Hepatocyte (in vitro differentiated cells): ENCODE measurements around the gene MFAP2. TPM values are rescaled to one million over a fixed set of nuclear protein-coding genes. Genes with fewer than 3 reads are reported as not detected.

Experiments used
- DNase-seq: peaks from one replicate; pipeline ENCODE4 v3.0.0-alpha.2; 2016; ENCODE audit warnings: low spot score
- H2AFZ ChIP-seq: fragments of 200-600 bp; sonication (generic); 2 replicates; pipeline ENCODE4 v1.6.0; 2016; ENCODE audit warnings: antibody characterized with exemption, mild to moderate bottlenecking
- H3K27ac ChIP-seq: fragments of 200-600 bp; sonication (generic); 2 replicates; pipeline ENCODE4 v1.5.1; 2016; ENCODE audit warnings: mild to moderate bottlenecking
- H3K27me3 ChIP-seq: fragments of 200-600 bp; sonication (generic); 2 replicates; pipeline ENCODE4 v1.6.1; 2016
- H3K36me3 ChIP-seq: fragments of 200-600 bp; sonication (generic); replicated peaks from 2 replicates; pipeline ENCODE4 v1.5.1; 2016; ENCODE audit warnings: low read depth; ENCODE audit not compliant: insufficient read depth
- H3K4me1 ChIP-seq: fragments of 200-600 bp; sonication (generic); 2 replicates; pipeline ENCODE4 v1.5.1; 2016; ENCODE audit warnings: mild to moderate bottlenecking, moderate library complexity; ENCODE audit not compliant: insufficient read depth
- H3K4me2 ChIP-seq: fragments of 200-600 bp; sonication (generic); 2 replicates; pipeline ENCODE4 v1.6.0; 2016
- H3K4me3 ChIP-seq: fragments of 200-600 bp; sonication (generic); 2 replicates; pipeline ENCODE4 v1.5.1; 2016; ENCODE audit warnings: mild to moderate bottlenecking
- H3K79me2 ChIP-seq: fragments of 200-600 bp; sonication (generic); 2 replicates; pipeline ENCODE4 v1.6.0; 2017; ENCODE audit warnings: mild to moderate bottlenecking
- H3K9me2 ChIP-seq: fragments of 200-600 bp; sonication (generic); replicated peaks from 2 replicates; pipeline ENCODE4 v1.6.0; 2017; ENCODE audit warnings: mild to moderate bottlenecking; ENCODE audit not compliant: insufficient read depth
- H3K9me3 ChIP-seq: fragments of 200-600 bp; sonication (generic); 2 replicates; pipeline ENCODE4 v1.5.1; 2016; ENCODE audit warnings: low read depth, mild to moderate bottlenecking
- H4K20me1 ChIP-seq: fragments of 200-600 bp; sonication (generic); 2 replicates; pipeline ENCODE4 v1.6.0; 2016; ENCODE audit warnings: mild to moderate bottlenecking; ENCODE audit not compliant: insufficient read depth, poor library complexity, severe bottlenecking
- CTCF ChIP-seq: fragments of 200-600 bp; sonication (generic); IDR thresholded peaks from 2 replicates; pipeline ENCODE4 v1.5.1; 2016; ENCODE audit warnings: antibody characterized with exemption, mild to moderate bottlenecking; ENCODE audit not compliant: poor library complexity
- EZH2 ChIP-seq: fragments of 200-600 bp; sonication (generic); IDR thresholded peaks from 2 replicates; pipeline ENCODE4 v1.6.1; 2016; ENCODE audit warnings: antibody characterized with exemption, mild to moderate bottlenecking, borderline replicate concordance
- EZH2phosphoT487 ChIP-seq: fragments of 200-600 bp; sonication (generic); IDR thresholded peaks from one replicate; pipeline ENCODE4 v1.6.1; 2018; ENCODE audit warnings: antibody characterized with exemption, mild to moderate bottlenecking, low read depth, moderate library complexity; ENCODE audit not compliant: unreplicated experiment, severe bottlenecking
- WGBS: methylation state at CpG from one replicate; pipeline ENCODE4 v1.1.6; 2016; ENCODE audit warnings: low lambda C conversion rate; ENCODE audit errors: missing lambda C conversion rate; 5-methylcytosine and 5-hydroxymethylcytosine counted together
- polyA plus RNA-seq: library from polyadenylated mRNA; unstranded; fragments of >200 nt; fragmentation: Nextera tagmentation; extraction: Ambion mirVana; gene quantifications from 2 replicates; pipeline ENCODE4 v1.2.1, GENCODE V29; 2016
- total RNA-seq: library from RNA; depleted of rRNA; stranded (reverse); fragments of >200 nt; gene quantifications from 2 replicates; pipeline ENCODE4 v1.2.3, GENCODE V29; 2014

Gene MFAP2
- total and polyA plus RNA-seq, 2 experiments from 2014 or later: 172 to 551 TPM

GRCh38 chr1:16979475-16980327 is 719 bp downstream of the MFAP2 start:
- H4K20me1 ChIP-seq: peaks cover 35% of the 10 kb centered on the region
- peak overlapping the region; percentile 60 for H2AFZ ChIP-seq
- peak overlapping the region; percentile 96 for H3K27ac ChIP-seq
- no peaks in the 10 kb centered on the region for H3K9me2 ChIP-seq
- H3K79me2 ChIP-seq: peaks cover 51% of the 10 kb centered on the region
- peak overlapping the region; percentile 97 for H3K4me2 ChIP-seq
- peak; percentile 76 for DNase-seq
- peak overlapping the region; percentile 50 for H3K4me3 ChIP-seq
- no peaks in the 10 kb centered on the region for H3K27me3 ChIP-seq
- TF ChIP-seq EZH2 (no peak), EZH2phosphoT487 (no peak), CTCF (no peak)
- H3K36me3 ChIP-seq: no peaks in the 10 kb centered on the region
- peaks cover 45% of the 10 kb centered on the region for H3K4me1 ChIP-seq
- no peaks in the 10 kb centered on the region for H3K9me3 ChIP-seq
- WGBS: 17% methylated on average over 13 of the region's 44 CpGs

- no peaks in the 10 kb centered on the region for H3K36me3 ChIP-seq
- no peak overlapping the region for H2AFZ ChIP-seq
- no peaks in the 10 kb centered on the region for H3K9me2 ChIP-seq
- no peaks in the 10 kb centered on the region for H3K27me3 ChIP-seq
- peak overlapping the region; percentile 96 for H3K27ac ChIP-seq
- H3K4me3 ChIP-seq: peak overlapping the region; percentile 50
- no peaks in the 10 kb centered on the region for H3K9me3 ChIP-seq
- H3K79me2 ChIP-seq: peaks cover 51% of the 10 kb centered on the region
- 42% methylated on average over 20 of the region's 20 CpGs for WGBS
- H3K4me2 ChIP-seq: peak overlapping the region; percentile 97
- TF ChIP-seq EZH2phosphoT487: no peak
- no peak for TF ChIP-seq EZH2
- no peak for TF ChIP-seq CTCF
- peaks cover 35% of the 10 kb centered on the region for H4K20me1 ChIP-seq
- peaks cover 39% of the 10 kb centered on the region for H3K4me1 ChIP-seq
- peak; percentile 75 for DNase-seq
Measured at GRCh38 chr1:16978567-16979474, 1.6 kb downstream of the MFAP2 start.

- Histone ChIP-seq H3K79me2 (peaks cover 51% of the 10 kb centered on the region), H3K4me1 (peaks cover 32% of the 10 kb centered on the region), H3K9me3 (no peaks in the 10 kb centered on the region), H3K4me3 (no peak overlapping the region), H3K27me3 (no peaks in the 10 kb centered on the region), H3K4me2 (peak overlapping the region; percentile 97), H3K27ac (peak overlapping the region; percentile 96), H3K36me3 (no peaks in the 10 kb centered on the region), H2AFZ (no peak overlapping the region), H3K9me2 (no peaks in the 10 kb centered on the region), H4K20me1 (peaks cover 35% of the 10 kb centered on the region)
- TF ChIP-seq CTCF (no peak), EZH2phosphoT487 (no peak), EZH2 (no peak)
- 68% methylated on average over 4 of the region's 4 CpGs for WGBS
- no peak for DNase-seq
Measured at GRCh38 chr1:16978139-16978538, 2.3 kb downstream of the MFAP2 start.
